GM13976 (cell line): ENCODE data around the gene UPK3B.
A peak's percentile ranks its signal among the peaks of the same experiment; 100 is the strongest.
"Not testable (repeated sequence)": the region's sequence is repeated elsewhere in the genome, so short reads cannot be mapped to it uniquely, and the experiment has no call there.

Experiments
- DNase-seq: peaks from one replicate; pipeline ENCODE4 v3.0.0; 2012; ENCODE audit warnings: low spot score
- in situ Hi-C: fragments of 300-500 bp; cut with MboI; formaldehyde crosslinking; loops from one replicate; pipeline ENCODE4 v1.12.0; 2022; ENCODE audit warnings: low sequenced_read_pairs, mixed read lengths, inconsistent platforms; ENCODE audit not compliant: unreplicated experiment
- TF ChIP-seq, protein P1 (sequence below): IDR thresholded peaks from 2 replicates; pipeline ENCODE4 v1.5.1; 2012; ENCODE audit warnings: borderline replicate concordance, mild to moderate bottlenecking; ENCODE audit not compliant: insufficient read depth; ENCODE audit errors: extremely low read depth, missing control alignments, control extremely low read depth

Gene UPK3B

DNA sequence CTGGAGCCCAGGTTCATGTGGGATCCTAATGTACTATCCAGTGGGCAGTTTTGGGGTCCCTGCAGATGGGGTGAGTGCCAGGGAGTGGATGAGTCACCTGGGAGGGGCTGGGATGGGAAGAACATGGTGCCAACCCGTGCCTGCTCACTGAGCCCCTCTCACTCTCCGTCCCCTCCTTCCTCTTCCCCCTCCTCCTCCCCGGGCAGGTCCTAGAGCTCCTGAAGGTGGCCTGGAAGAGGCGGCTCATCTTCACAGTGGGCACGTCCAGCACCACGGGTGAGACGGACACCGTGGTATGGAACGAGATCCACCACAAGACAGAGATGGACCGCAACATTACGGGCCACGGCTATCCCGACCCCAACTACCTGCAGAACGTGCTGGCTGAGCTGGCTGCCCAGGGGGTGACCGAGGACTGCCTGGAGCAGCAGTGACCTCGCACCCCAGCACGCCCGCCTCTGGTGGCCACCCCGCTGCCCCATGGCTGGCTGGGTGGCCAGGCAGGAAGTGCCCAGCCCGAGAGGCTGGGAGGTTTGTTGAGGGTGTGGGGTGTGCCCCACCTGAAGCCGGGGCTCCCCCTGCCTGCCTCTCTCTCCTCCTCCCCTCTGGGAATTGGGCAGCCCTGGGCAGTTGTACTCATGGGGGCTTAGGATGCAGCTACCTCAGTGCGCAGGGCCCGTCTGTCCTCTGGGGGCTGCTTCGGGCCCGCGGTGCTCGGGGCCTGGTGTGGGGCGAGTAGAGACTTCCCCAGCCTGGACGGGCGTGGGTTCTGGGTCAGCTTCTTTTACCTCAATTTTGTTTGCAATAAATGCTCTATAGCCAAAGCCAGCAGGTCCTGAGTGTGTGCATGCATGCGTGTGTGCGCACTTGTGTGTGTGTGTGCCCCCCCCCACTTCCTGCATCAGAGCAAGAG, 4.9 kb upstream of the UPK3B start:
- peak; percentile 33 for DNase-seq
- TF ChIP-seq, protein P1, sequence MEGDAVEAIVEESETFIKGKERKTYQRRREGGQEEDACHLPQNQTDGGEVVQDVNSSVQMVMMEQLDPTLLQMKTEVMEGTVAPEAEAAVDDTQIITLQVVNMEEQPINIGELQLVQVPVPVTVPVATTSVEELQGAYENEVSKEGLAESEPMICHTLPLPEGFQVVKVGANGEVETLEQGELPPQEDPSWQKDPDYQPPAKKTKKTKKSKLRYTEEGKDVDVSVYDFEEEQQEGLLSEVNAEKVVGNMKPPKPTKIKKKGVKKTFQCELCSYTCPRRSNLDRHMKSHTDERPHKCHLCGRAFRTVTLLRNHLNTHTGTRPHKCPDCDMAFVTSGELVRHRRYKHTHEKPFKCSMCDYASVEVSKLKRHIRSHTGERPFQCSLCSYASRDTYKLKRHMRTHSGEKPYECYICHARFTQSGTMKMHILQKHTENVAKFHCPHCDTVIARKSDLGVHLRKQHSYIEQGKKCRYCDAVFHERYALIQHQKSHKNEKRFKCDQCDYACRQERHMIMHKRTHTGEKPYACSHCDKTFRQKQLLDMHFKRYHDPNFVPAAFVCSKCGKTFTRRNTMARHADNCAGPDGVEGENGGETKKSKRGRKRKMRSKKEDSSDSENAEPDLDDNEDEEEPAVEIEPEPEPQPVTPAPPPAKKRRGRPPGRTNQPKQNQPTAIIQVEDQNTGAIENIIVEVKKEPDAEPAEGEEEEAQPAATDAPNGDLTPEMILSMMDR = no peak
- in situ Hi-C loops = no loop called here

DNA sequence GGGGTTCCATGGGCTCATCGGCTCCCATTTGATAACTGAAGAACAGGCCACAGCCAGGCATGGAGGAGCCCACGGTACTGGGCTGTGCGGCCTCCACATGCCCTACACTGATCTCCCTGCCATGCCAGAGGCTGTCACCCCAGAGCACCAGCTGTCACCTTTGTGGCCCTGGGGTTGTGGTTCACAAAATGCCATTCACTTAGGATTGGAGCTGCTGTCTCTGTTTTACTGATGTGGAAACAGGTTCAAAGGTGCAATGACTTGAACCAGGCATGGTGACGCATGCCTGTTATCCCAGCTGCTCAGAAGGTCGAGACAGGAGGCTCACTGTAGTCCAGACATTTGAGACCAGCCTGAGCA, 4.3 kb upstream of the UPK3B start:
- TF ChIP-seq, protein P1 = no peak
- DNase-seq = peak; percentile 8
- in situ Hi-C loops = no loop called here

DNA sequence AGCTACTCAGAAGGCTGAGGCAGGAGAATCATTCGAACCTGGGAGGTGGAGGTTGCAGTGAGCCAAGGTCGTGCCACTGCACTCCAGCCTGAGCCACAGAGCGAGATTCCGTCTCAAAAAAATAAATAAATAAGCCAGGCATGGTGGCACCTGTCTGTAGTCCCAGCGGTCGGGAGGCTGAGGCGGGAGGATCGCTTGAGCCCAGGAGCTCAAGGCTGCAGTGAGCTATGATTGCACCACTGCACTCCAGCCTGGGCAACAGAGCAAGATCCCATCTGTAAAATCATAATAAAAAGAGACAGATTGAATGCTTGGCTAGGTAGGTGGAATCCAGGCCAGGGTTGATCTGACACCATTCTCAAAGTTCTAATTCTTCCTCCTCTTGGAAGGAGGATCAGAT, 3.7 kb upstream of the UPK3B start:
- DNase-seq, in situ Hi-C loops: not testable (repeated sequence)

DNA sequence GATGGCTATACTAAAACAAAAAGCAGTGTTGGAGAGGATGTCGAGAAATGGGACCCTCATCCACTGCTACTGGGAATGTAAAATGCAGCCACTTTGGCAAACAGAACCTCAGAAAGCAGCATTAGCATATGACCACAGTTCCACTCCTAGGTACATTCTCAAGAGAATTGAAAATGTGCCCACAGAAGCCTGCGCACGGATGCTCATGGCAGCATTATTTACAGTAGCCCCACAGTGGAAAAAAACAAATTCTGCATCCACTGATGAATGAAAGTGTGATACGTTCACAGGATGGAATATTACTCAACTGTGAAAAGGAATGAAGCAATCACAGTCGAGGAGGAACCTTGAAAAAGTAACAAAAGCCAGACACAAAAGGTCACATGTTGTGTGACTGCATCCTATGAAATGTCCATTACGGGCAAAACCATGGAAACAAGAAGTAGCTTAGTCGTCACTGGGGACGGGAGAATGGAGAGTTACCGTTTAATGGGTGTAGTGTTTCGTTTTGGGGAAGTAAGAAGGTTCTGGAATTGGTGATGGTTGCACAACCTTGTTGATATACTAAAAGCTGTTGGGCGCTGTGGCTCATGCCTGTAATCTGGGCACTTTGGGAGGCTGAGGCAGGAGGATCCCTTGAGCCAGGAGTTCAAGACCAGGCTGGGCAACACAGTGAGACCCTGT, 2.5 kb upstream of the UPK3B start:
- TF ChIP-seq, protein P1 = no peak
- DNase-seq = no peak
- in situ Hi-C loops = no loop called here

DNA sequence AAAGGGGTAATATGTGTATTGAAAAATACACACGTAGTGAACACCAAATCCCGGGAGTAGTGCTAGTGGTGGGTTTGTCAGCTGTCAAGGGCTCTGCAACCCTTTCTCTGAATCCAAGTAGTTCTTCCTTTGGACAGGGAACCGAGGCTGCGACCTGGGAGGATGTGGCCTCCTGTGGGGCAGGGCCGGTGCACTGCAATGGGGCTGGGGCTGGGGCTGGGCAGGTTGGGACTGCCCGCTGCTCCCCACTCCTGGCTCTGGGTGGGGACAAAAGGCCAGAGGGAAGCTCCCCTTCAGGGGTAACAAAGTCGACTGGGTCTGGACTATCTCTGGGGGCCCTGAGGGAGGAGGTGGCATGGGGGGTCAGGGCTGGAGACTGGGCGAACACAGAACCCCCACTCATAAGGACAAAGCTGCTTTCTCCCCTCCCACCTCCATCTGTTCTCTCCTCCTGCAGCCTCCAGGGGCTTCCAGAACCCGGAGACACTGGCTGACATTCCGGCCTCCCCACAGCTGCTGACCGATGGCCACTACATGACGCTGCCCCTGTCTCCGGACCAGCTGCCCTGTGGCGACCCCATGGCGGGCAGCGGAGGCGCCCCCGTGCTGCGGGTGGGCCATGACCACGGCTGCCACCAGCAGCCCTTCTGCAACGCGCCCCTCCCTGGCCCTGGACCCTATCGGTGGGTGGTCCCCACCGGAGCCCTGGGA, 1.0 kb downstream of the UPK3B start:
- DNase-seq, in situ Hi-C loops: not testable (repeated sequence)

DNA sequence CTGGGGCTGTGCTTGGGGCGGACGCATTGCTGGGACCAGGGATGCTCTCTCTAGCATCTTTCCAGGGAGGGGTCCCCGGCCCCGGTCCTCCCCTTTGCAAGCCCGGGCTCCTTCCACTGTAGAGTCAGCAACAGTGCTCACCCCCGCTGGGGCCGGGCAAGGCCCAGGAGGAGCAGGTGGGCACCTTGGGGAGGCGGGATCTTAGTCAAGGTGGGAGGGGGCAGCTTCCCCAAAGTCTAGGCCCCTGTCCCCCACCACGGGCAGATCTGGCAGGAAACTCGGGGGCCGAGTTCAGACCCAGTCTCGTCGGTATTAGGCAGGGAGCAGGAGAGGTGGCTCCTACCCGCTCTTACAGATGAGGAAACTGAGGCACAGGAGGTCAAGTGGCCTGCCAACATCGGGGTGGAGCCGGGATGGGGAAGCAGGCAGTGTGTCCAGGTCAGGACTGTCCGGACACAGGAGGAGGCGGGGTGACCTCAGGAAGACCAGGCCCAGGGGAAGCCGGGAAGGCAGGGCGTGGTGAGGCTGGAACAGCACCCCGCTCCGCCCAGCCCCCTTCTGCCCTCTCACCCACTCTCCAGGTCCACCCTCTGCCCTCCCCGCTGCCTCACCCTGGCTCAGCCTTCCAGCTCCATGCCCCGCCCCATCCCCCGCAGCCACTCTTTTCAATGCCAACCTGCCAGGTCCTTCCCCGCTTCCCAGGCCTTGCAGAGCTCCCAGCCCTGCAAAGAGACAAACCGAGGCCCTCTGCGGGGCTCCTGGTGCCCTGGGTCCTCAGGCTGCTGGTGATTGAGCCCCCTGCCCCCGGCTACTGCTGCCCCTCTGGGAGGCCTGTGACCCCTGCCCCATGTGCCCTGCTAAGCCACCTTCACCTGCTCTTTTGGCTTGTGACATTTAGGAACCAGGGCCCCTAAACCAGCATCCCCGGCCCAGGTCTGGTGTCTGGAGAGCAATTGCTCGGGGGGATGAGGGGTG, 1.8 kb downstream of the UPK3B start:
- in situ Hi-C loops, DNase-seq: not testable (repeated sequence)

DNA sequence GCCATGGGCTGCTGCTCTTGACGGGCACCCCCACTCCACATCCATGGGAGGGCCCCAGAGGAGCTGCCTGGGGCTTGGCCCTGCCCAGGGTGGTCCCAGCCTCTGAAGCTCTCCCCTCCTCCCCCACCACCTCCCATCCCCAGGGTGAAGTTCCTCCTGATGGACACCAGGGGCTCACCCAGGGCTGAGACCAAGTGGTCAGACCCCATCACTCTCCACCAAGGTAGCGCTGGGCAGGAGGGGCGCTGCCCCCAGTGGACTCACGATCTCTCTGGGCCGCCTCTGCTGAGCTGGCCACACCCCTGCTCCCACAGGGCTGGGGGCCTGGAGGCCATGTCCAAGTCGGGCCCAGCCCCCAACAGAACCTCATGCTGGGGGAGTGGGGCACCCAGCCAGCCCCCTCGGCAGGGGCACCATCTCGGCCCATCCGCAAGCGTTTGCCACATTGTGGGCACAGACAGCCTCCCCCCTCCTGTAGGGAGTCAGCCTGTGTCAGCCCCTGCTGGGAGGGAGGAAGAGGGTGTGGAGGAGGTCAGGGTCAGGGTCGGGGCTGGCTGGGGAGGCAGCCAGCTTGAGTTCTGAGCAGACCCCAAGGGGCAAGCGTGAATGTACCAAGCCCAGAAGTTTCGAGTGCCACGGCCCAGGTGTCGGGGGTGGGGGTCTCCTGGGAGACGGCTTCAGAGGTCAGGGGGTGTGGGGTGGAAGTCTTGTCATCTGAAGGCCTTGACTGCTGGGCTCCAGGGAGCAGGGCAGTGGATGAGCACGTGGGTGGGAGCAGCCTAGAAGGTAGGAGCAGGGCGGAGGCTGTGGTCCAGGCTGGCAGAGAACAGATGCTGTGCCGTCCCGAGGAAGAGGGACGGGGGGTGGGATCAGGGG, 2.8 kb downstream of the UPK3B start:
- in situ Hi-C loops = no loop called here
- TF ChIP-seq, protein P1 = no peak
- DNase-seq = peak; percentile 32
